HCT116 (cell line): ENCODE measurements around the gene MYL6B. TPM values are rescaled to one million over a fixed set of nuclear protein-coding genes. Genes with fewer than 3 reads are reported as not detected.
A peak's percentile ranks its signal among the peaks of the same experiment; 100 is the strongest.

Experiments used
- CBX3 ChIP-seq: IDR thresholded peaks from 2 replicates; pipeline ENCODE4 v1.6.1; 2012; ENCODE audit warnings: low read depth
- CEBPB ChIP-seq: IDR thresholded peaks from 2 replicates; pipeline ENCODE4 v1.6.1; 2012; ENCODE audit warnings: low read depth
- CTCF ChIP-seq, 3 experiments: fragments of 200-600 bp in 1 of 3; sonication (generic) in 1 of 3; IDR thresholded peaks in 2 of 3; conservative IDR thresholded peaks in 1 of 3; 2 replicates each; pipeline ENCODE4 v1.5.1; 2012 to 2017; ENCODE audit warnings: low read depth in 2 of 3, low read length in 2 of 3, antibody characterized with exemption in 1 of 3, borderline replicate concordance in 1 of 3, control low read depth in 1 of 3, mild to moderate bottlenecking in 1 of 3, mixed read lengths in 1 of 3, mixed run types in 1 of 3, moderate library complexity in 1 of 3; ENCODE audit not compliant: insufficient read depth in 1 of 3
- ELF1 ChIP-seq: IDR thresholded peaks from 2 replicates; pipeline ENCODE4 v1.6.1; 2012; ENCODE audit warnings: low read depth, borderline replicate concordance
- EZH2phosphoT487 ChIP-seq: fragments of 200-600 bp; IDR thresholded peaks from 2 replicates; pipeline ENCODE4 v1.6.1; 2018; ENCODE audit warnings: antibody characterized with exemption, borderline replicate concordance
- FOSL1 ChIP-seq: IDR thresholded peaks from 2 replicates; pipeline ENCODE4 v1.6.1; 2012; ENCODE audit warnings: low read depth
- JUND ChIP-seq: IDR thresholded peaks from 2 replicates; pipeline ENCODE4 v1.6.1; 2012
- POLR2AphosphoS5 ChIP-seq: IDR thresholded peaks from 2 replicates; pipeline ENCODE4 v1.6.1; 2011; ENCODE audit warnings: mild to moderate bottlenecking, low read depth, low read length, moderate library complexity
- RAD21 ChIP-seq: IDR thresholded peaks from 2 replicates; pipeline ENCODE4 v1.6.1; 2012; ENCODE audit warnings: low read depth, mild to moderate bottlenecking
- SIN3A ChIP-seq: IDR thresholded peaks from 2 replicates; pipeline ENCODE4 v1.6.1; 2012; ENCODE audit warnings: low read depth
- SP1 ChIP-seq: IDR thresholded peaks from 2 replicates; pipeline ENCODE4 v1.6.1; 2012; ENCODE audit warnings: low read depth
- SRF ChIP-seq: IDR thresholded peaks from 2 replicates; pipeline ENCODE4 v1.6.1; 2012; ENCODE audit warnings: low read depth
- total RNA-seq: library from RNA; stranded (reverse); gene quantifications from one replicate; pipeline ENCODE4 v1.2.1, GENCODE V29; 2021; ENCODE audit not compliant: unreplicated experiment
- TF ChIP-seq, protein P1 (sequence below): IDR thresholded peaks from 2 replicates; pipeline ENCODE4 v1.6.1; 2012
- TF ChIP-seq, protein P2 (sequence below): IDR thresholded peaks from 2 replicates; pipeline ENCODE4 v1.6.1; 2011; ENCODE audit warnings: mild to moderate bottlenecking, low read length, moderate library complexity; ENCODE audit not compliant: insufficient replicate concordance; ENCODE audit errors: extremely low read depth

The MYL6B gene
- total RNA-seq, 1 experiment from 2014 or later: 94.3 TPM

GRCh38 chr12:56189099-56189917, 36.9 kb downstream of the MYL6B start, which contains the start of gene SMARCC2 (continued):
- TF ChIP-seq CTCF (IDR thresholded peaks at IDR 0.05 in 2 of 3, conservative IDR thresholded peaks at IDR 0.05 in 1 of 3; ENCODE audit: borderline replicate concordance in 1 of 3, insufficient read depth in 1 of 3, low read depth in 2 of 3, low read length in 2 of 3) (peak; percentile 65 to 70 (median 65)), CBX3 (no peak; the same call in 1 of the 2 replicates), CEBPB (no peak), FOSL1 (no peak), SIN3A (no peak; the same call in 1 of the 2 replicates), RAD21 (peak; percentile 54; the same call in 1 of the 2 replicates), EZH2phosphoT487 (no peak), POLR2AphosphoS5 (peak; percentile 69), SP1 (no peak; the same call in 1 of the 2 replicates), SRF (no peak), JUND (no peak), ELF1 (no peak)
- TF ChIP-seq, protein P1, sequence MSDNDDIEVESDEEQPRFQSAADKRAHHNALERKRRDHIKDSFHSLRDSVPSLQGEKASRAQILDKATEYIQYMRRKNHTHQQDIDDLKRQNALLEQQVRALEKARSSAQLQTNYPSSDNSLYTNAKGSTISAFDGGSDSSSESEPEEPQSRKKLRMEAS: no peak; the same call in 1 of the 2 replicates
- TF ChIP-seq, protein P2, sequence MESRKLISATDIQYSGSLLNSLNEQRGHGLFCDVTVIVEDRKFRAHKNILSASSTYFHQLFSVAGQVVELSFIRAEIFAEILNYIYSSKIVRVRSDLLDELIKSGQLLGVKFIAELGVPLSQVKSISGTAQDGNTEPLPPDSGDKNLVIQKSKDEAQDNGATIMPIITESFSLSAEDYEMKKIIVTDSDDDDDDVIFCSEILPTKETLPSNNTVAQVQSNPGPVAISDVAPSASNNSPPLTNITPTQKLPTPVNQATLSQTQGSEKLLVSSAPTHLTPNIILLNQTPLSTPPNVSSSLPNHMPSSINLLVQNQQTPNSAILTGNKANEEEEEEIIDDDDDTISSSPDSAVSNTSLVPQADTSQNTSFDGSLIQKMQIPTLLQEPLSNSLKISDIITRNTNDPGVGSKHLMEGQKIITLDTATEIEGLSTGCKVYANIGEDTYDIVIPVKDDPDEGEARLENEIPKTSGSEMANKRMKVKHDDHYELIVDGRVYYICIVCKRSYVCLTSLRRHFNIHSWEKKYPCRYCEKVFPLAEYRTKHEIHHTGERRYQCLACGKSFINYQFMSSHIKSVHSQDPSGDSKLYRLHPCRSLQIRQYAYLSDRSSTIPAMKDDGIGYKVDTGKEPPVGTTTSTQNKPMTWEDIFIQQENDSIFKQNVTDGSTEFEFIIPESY: no peak
